NB4 (cell line): ENCODE results near the gene IL6ST.

Source experiments
- DNase-seq: peaks from one replicate; pipeline ENCODE4 v3.0.0; 2010; ENCODE audit warnings: low read depth
- H3K4me3 ChIP-seq: one replicate; pipeline ENCODE4 v1.5.1; 2011; ENCODE audit warnings: mild to moderate bottlenecking, low read depth, low read length, moderate library complexity
- CTCF ChIP-seq: IDR thresholded peaks from one replicate; pipeline ENCODE4 v1.5.1; 2012; ENCODE audit warnings: low read depth, low read length
- MYC ChIP-seq: IDR thresholded peaks from 2 replicates; pipeline ENCODE4 v1.6.1; 2011; ENCODE audit warnings: low read depth, low read length
- POLR2A ChIP-seq: IDR thresholded peaks from 2 replicates; pipeline ENCODE4 v1.6.1; 2011; ENCODE audit warnings: mild to moderate bottlenecking; ENCODE audit not compliant: insufficient read length; ENCODE audit errors: extremely low read depth
- TF ChIP-seq, protein P1 (sequence below): IDR thresholded peaks from 2 replicates; pipeline ENCODE4 v1.6.1; 2011; ENCODE audit warnings: low read depth, low read length

Gene IL6ST

DNA sequence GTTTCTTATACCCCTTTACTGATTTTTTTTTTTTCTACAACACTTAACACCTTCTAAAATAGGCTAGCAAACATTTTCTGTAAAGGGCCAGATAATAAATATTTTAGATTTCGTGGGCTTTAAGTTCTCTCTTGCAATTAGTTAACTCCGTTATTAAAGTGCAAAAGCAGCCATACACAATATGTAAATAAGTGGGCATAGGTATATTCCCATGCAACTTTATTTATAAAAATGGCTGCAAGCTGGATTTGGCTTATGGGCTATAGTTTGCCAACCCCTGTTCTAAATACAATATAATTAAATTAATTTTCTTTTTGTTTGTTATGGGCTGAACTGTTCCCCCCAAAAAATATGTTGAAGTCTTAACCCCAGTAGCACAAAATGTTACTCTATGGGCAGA, 10.8 kb downstream of the IL6ST start:
- TF ChIP-seq, protein P1, sequence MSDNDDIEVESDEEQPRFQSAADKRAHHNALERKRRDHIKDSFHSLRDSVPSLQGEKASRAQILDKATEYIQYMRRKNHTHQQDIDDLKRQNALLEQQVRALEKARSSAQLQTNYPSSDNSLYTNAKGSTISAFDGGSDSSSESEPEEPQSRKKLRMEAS, result no peak
- TF ChIP-seq MYC (no peak), CTCF (no peak), POLR2A (no peak)
- DNase-seq, result no peak
- H3K4me3 ChIP-seq, result no peak overlapping the region

DNA sequence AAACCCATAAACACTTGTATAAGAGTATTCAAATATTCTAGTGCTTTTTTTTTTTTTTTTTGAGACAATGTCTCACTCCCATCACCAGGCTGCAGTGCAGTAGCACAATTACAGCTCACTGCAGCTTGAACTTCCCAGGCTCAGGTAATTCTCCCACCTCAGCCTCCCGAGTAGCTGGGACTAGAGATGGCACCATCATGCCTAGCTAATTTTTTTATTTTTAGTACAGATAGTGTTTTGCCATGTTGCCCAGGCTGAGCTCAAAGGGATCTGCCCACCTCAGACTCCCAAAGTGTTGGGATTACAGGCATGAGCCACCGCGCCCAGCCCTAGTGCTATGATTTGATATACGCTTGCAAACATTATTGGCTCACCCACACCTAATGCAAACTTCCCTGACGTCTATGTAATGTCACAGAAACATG, 11.8 kb downstream of the IL6ST start:
- no peak overlapping the region for H3K4me3 ChIP-seq
- DNase-seq, result no peak
- TF ChIP-seq MYC (no peak), POLR2A (no peak), CTCF (no peak)
- TF ChIP-seq, protein P1, result no peak

DNA sequence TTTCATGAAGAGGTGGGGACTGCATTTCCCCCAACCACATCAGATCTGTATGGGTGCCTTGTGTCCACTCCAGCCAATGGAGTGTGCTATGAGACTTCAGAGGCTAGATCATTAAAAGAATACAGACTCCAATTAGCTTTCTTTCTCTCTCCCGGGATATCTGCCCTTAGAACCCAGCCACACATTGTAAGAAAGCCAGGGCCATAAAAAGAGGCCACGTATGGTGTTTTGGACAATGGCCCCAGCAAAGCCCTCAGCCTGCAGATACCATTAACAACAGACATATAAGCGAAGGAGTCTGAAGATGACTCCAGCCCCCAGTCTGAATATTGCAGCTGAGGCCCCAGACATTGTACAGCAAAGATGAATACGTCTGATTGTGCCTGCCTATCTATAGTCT, 21.5 kb downstream of the IL6ST start:
- no peak for DNase-seq
- no peak overlapping the region for H3K4me3 ChIP-seq
- TF ChIP-seq MYC (no peak), CTCF (no peak), POLR2A (no peak)
- TF ChIP-seq, protein P1, result no peak

DNA sequence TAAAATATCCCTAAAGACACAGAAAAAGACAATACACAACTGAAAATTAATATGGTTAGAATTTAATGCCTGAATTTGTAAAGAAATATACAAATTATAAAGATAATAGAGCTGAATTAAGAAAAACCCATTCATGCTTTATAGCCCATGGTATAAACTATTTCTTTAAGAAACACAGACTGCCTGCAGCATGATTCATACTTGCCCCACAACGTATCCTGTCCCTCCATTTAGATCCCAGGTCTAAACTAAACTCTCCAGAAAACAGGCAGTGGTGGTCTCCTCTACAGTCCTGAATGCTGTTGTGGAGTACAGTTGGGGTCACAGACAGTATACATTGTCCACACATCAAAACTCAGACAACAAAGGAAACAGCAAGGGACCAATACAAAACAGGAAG, 24.8 kb downstream of the IL6ST start:
- TF ChIP-seq MYC (no peak), POLR2A (no peak), CTCF (no peak)
- TF ChIP-seq, protein P1, result no peak
- H3K4me3 ChIP-seq, result no peak overlapping the region
- no peak for DNase-seq

DNA sequence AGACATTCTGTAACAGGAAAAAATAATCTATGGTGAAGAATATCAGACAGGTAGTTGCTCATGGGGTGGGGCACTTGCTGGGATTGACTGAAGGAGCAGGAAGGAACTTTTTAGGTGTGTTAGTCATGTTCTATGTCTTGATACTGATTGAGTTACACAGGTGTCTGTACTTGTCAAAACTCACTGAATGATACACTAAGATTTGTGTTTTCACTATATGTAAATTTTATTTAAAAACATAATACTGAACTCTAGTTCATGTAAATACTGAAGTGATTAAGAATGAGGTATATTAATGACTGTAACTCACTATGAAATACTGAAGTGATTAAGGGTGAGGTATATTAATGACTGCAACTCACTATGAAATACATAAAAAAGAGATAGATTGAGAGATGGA, 28.5 kb downstream of the IL6ST start:
- DNase-seq, result no peak
- TF ChIP-seq CTCF (no peak), MYC (no peak), POLR2A (no peak)
- TF ChIP-seq, protein P1, result no peak
- H3K4me3 ChIP-seq, result no peak overlapping the region

- no peak overlapping the region for H3K4me3 ChIP-seq
- TF ChIP-seq MYC, result no peak
- TF ChIP-seq, protein P1, result no peak
- TF ChIP-seq CTCF, result no peak
- no peak for TF ChIP-seq POLR2A
- no peak for DNase-seq
These were observed 29.2 kb downstream of the IL6ST start for GRCh38 chr5:55965525-55965924.
